ENCODE measurements around the gene TBC1D9.

Gene TBC1D9

DNA sequence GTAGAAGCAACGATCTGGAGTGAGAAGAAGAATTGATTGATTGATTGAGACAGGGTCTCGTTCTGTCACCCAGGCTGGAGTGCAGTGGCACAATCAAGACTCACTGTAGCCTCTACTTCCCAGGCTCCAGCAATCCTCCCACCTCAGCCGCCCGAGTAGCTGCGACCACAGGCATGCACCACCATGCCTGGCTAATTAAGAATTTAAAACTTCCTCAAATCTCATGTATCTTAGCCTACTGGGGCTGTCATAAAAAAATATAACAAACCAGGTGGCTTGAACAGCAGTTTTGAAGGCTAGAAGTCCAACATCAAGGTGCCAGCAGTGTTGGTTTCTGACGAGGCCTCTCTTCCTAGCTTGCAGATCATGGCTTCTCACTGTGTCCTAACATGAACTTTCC lies 18.3 kb upstream of the TBC1D9 start:
- FAIRE-seq (no peak), DNase-seq (ENCODE audit: insufficient read length, low spot score) (no peak)
- TF ChIP-seq, protein P1, sequence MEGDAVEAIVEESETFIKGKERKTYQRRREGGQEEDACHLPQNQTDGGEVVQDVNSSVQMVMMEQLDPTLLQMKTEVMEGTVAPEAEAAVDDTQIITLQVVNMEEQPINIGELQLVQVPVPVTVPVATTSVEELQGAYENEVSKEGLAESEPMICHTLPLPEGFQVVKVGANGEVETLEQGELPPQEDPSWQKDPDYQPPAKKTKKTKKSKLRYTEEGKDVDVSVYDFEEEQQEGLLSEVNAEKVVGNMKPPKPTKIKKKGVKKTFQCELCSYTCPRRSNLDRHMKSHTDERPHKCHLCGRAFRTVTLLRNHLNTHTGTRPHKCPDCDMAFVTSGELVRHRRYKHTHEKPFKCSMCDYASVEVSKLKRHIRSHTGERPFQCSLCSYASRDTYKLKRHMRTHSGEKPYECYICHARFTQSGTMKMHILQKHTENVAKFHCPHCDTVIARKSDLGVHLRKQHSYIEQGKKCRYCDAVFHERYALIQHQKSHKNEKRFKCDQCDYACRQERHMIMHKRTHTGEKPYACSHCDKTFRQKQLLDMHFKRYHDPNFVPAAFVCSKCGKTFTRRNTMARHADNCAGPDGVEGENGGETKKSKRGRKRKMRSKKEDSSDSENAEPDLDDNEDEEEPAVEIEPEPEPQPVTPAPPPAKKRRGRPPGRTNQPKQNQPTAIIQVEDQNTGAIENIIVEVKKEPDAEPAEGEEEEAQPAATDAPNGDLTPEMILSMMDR (IDR thresholded peaks at IDR 0.05; ENCODE audit: insufficient read depth, missing control alignments): no peak

DNA sequence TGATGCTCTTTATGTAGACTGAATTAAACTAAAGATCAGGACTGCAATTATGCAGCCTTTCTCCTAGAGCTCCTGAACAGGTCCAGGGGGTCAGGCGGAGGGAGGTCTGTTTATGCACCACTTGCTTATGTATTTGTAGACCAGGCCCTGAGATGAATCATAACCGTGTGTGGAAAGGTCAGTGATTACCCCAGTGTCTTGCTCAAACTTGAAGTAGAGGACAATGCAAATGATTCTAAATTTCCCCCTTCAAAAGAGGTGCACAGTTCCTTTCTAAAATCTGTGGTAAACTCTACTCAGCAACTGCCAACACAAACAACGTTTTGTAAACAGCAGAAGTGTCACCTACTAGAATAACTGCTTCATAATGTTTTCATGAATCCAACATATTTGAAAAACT lies 13.0 kb upstream of the TBC1D9 start:
- DNase-seq (ENCODE audit: insufficient read length, low spot score): no peak
- no peak for FAIRE-seq

DNA sequence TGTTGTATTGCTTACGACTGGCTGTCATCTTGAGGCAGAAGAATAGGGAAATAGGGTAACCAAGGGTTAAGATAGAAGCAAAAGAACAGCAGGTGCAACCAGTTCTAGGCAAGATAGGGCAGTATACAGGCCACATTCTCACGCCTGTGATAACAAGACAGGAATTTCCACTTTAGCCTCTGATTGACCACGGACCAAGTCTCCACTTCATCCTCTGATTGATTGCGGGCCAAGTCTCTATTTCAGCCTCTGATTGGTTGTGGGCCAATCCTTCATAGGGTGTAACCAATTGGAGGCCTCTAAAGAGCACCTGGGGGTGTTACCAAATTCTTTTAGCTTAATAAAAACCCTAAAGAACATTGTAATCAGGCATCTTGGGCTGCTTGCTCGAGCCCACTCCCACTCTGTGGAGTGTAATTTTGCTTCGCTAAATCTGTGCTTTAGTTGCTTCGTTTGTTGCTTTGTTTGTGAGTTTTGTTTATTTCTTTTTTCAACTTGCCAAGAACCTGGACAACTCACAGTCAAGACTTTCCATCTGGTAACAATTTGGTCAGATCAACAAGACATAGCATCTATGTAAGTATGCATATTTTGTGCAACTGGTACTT lies 8.7 kb upstream of the TBC1D9 start:
- no peak for FAIRE-seq
- TF ChIP-seq, protein P1 (IDR thresholded peaks at IDR 0.05; ENCODE audit: insufficient read depth, missing control alignments): no peak
- no peak for DNase-seq (ENCODE audit: insufficient read length, low spot score)

More for the DNA sequence above, 13.0 kb upstream of the TBC1D9 start:
- TF ChIP-seq, protein P1 (IDR thresholded peaks at IDR 0.05; ENCODE audit: insufficient read depth, missing control alignments): no peak

DNA sequence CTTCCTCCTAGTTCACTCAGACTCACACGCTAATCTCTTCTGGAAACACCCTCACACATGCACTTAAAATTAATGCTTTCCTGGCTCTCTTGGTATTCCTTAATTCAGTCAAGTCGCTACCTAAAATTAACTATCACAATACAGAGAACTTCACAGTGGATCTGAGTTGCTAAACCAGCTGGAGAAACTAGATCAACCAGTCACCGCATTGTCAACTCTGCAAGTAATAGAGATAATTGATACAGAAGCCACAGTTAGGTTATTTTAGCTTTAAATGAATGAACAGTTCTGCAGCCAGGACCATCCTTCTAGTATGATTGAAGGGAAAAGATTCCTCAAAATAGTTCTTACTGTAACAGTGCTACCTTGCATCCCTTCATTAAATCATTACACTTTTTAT lies 6.0 kb upstream of the TBC1D9 start:
- no peak for FAIRE-seq
- TF ChIP-seq, protein P1 (IDR thresholded peaks at IDR 0.05; ENCODE audit: insufficient read depth, missing control alignments): no peak
- no peak for DNase-seq (ENCODE audit: insufficient read length, low spot score)

DNA sequence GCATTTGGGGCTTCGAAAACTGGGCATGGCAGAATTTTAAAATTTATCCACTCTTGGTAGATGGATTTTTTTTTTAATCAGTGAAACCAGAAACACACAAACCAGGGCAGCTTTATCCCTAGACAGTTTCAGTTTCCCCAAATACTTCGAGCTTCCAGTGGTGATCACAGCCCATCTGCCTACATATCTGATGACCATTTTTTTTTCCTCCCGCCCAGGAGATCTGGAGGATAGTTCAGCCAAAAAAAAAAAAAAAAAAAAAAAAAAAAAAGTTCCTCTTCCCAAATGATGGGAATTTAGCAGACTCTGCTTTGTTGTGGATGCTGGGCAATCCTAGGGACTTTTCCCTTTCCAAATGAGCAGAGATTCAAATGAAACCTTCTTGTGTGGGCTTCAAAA lies 1.0 kb upstream of the TBC1D9 start:
- TF ChIP-seq, protein P1 (IDR thresholded peaks at IDR 0.05; ENCODE audit: insufficient read depth, missing control alignments): no peak
- DNase-seq (ENCODE audit: insufficient read length, low spot score): no peak
- no peak for FAIRE-seq

DNA sequence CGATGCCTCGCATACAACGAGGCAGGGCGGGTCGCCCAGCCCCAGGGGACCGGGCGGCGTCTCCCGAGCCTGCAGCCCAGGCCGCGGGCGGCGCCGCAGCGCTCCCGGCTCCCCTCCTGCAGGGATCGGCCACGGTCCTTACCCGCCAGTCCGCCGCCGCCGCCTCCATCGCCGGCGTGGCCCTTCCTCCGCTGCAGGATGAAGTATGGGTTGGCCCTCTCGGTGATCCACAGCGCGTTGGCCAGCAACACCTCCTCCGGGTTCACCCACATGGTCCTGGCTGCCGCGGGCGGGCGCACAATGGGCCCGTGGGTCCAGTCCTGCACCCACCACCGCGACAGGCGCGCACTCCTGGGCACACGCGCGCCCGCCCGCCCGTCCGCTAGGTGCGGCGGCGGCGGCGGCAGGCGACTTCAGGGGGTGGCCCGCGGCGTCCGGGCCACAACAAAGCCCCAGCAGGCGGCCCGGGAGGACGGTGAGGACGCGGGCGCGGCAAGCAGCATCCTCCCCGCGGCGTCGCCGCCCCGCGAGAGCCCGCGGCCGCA lies 339 bp downstream of the TBC1D9 start:
- no peak for FAIRE-seq
- DNase-seq (ENCODE audit: insufficient read length, low spot score): no peak
- TF ChIP-seq, protein P1 (IDR thresholded peaks at IDR 0.05; ENCODE audit: insufficient read depth, missing control alignments): no peak

All from D721Med (cell line).